IMR-90 (cell line): Measurements from ENCODE around the gene HSD11B1L. TPM values are rescaled to one million over a fixed set of nuclear protein-coding genes. Genes with fewer than 3 reads are reported as not detected.

ENCODE experiments used
- ATAC-seq: fragments of 200-7000 bp; cut with Tn5 transposase; 2 replicates; pipeline ENCODE4 v1.9.1; 2020; ENCODE audit warnings: low read depth, mild to moderate bottlenecking, moderate library complexity
- BruUV-seq: library from RNA; stranded (reverse); fragments of 400-500 nt; replicated peaks from 2 replicates; lab custom pipeline; 2021; lab: Mats Ljungman, UMichigan
- CTCF ChIA-PET: fragments of 300-600 bp; formaldehyde crosslinking; extraction: SDS; loops from one replicate; lab custom pipeline; 2021; ENCODE audit warnings: antibody characterized with exemption; lab: Yijun Ruan, JAX
- POLR2A ChIA-PET: fragments of 300-600 bp; sonication (Branson Sonifier 250); formaldehyde crosslinking; loops from one replicate; lab custom pipeline; 2022; ENCODE audit warnings: antibody characterized with exemption; ENCODE audit not compliant: unreplicated experiment; lab: Charles Lee
- DNase-seq: peaks from one replicate; pipeline ENCODE4 v3.0.0; 2013
- H2AFZ ChIP-seq: replicated peaks from 2 replicates; pipeline ENCODE3; 2013; ENCODE audit warnings: low read length, mild to moderate bottlenecking; ENCODE audit not compliant: poor library complexity
- H2AK5ac ChIP-seq: 2 replicates; pipeline ENCODE4 v1.6.1; 2013; ENCODE audit warnings: low read depth, low read length, inconsistent platforms
- H2AK9ac ChIP-seq: replicated peaks from 2 replicates; pipeline ENCODE3; 2013; ENCODE audit warnings: mild to moderate bottlenecking, low read depth, low read length, moderate library complexity; ENCODE audit not compliant: poor library complexity
- H2BK120ac ChIP-seq: 2 replicates; pipeline ENCODE4 v1.6.1; 2013; ENCODE audit warnings: low read depth, low read length, inconsistent platforms
- H2BK15ac ChIP-seq: 3 replicates; pipeline ENCODE4 v1.6.1; 2013; ENCODE audit warnings: low read depth, low read length, inconsistent platforms
- H2BK20ac ChIP-seq: 2 replicates; pipeline ENCODE4 v1.6.1; 2013; ENCODE audit warnings: low read depth, mild to moderate bottlenecking, inconsistent platforms, low read length, moderate library complexity
- H2BK5ac ChIP-seq: 2 replicates; pipeline ENCODE4 v1.6.1; 2013; ENCODE audit warnings: mild to moderate bottlenecking, low read depth, low read length, inconsistent platforms; ENCODE audit not compliant: poor library complexity, severe bottlenecking
- H3K14ac ChIP-seq: replicated peaks from 2 replicates; pipeline ENCODE4 v1.6.1; 2013; ENCODE audit warnings: low read depth, low read length, inconsistent platforms
- H3K18ac ChIP-seq: 2 replicates; pipeline ENCODE4 v1.6.1; 2013; ENCODE audit warnings: low read depth, low read length, control low read depth
- H3K23ac ChIP-seq: 2 replicates; pipeline ENCODE4 v1.6.1; 2013; ENCODE audit warnings: low read depth, low read length, inconsistent platforms
- H3K27ac ChIP-seq: 2 replicates; pipeline ENCODE4 v1.5.1; 2013; ENCODE audit warnings: mild to moderate bottlenecking, control low read depth, low read length; ENCODE audit not compliant: insufficient read depth
- H3K27me3 ChIP-seq: 2 replicates; pipeline ENCODE4 v1.6.1; 2013; ENCODE audit warnings: low read length; ENCODE audit not compliant: control insufficient read depth, insufficient read depth
- H3K36me3 ChIP-seq: 2 replicates; pipeline ENCODE4 v1.6.1; 2013; ENCODE audit warnings: low read length, mixed read lengths; ENCODE audit not compliant: control insufficient read depth, insufficient read depth
- H3K4ac ChIP-seq: 2 replicates; pipeline ENCODE4 v1.6.1; 2013; ENCODE audit warnings: low read depth, low read length, inconsistent platforms
- H3K4me1 ChIP-seq: 2 replicates; pipeline ENCODE4 v1.6.1; 2013; ENCODE audit warnings: low read length, mixed read lengths; ENCODE audit not compliant: control insufficient read depth, insufficient read depth
- H3K4me2 ChIP-seq: 2 replicates; pipeline ENCODE4 v1.6.1; 2013; ENCODE audit warnings: low read depth, mild to moderate bottlenecking, control low read depth, low read length, moderate library complexity
- H3K4me3 ChIP-seq: 2 replicates; pipeline ENCODE4 v1.5.1; 2013; ENCODE audit warnings: low read depth, mild to moderate bottlenecking, control low read depth, low read length, moderate library complexity; ENCODE audit not compliant: insufficient read depth
- H3K56ac ChIP-seq: 2 replicates; pipeline ENCODE4 v1.6.1; 2013; ENCODE audit warnings: low read length, inconsistent platforms; ENCODE audit not compliant: insufficient read depth; ENCODE audit errors: extremely low read depth
- H3K79me1 ChIP-seq, 2 experiments: 2 replicates each; pipeline ENCODE4 v1.6.1; 2013; ENCODE audit warnings: low read length in 2 of 2, inconsistent platforms in 1 of 2, low read depth in 1 of 2
- H3K9ac ChIP-seq: 2 replicates; pipeline ENCODE4 v1.6.1; 2013; ENCODE audit warnings: low read depth, low read length, control low read depth
- H3K9me1 ChIP-seq: 2 replicates; pipeline ENCODE4 v1.6.1; 2013; ENCODE audit warnings: low read length, inconsistent platforms; ENCODE audit not compliant: insufficient read depth
- H3K9me3 ChIP-seq: 2 replicates; pipeline ENCODE4 v1.6.1; 2013; ENCODE audit warnings: low read length; ENCODE audit not compliant: control insufficient read depth, insufficient read depth
- H4K20me1 ChIP-seq: 2 replicates; pipeline ENCODE4 v1.6.1; 2013; ENCODE audit warnings: low read length, inconsistent platforms; ENCODE audit not compliant: insufficient read depth
- H4K5ac ChIP-seq: 2 replicates; pipeline ENCODE4 v1.6.1; 2013; ENCODE audit warnings: mild to moderate bottlenecking, low read depth, low read length, control low read depth
- H4K8ac ChIP-seq, 2 experiments: 2 replicates each; pipeline ENCODE4 v1.6.1; 2013; ENCODE audit warnings: low read depth in 2 of 2, low read length in 2 of 2, control low read depth in 1 of 2, inconsistent platforms in 1 of 2
- H4K91ac ChIP-seq: 2 replicates; pipeline ENCODE4 v1.6.1; 2013; ENCODE audit warnings: low read depth, low read length, inconsistent platforms; ENCODE audit not compliant: insufficient read depth
- BHLHE40 ChIP-seq: fragments of 150-350 bp; IDR thresholded peaks from 2 replicates; pipeline ENCODE4 v1.6.1; 2016; ENCODE audit warnings: mild to moderate bottlenecking, low read depth, low read length
- CEBPB ChIP-seq: IDR thresholded peaks from 2 replicates; pipeline ENCODE4 v1.6.1; 2012; ENCODE audit warnings: low read depth, low read length, improper control_type of control experiment
- CHD1 ChIP-seq: IDR thresholded peaks from 2 replicates; pipeline ENCODE4 v1.6.1; 2012; ENCODE audit warnings: low read depth, low read length, improper control_type of control experiment
- CTCF ChIP-seq: conservative IDR thresholded peaks from 2 replicates; pipeline ENCODE4 v1.5.1; 2012; ENCODE audit warnings: mild to moderate bottlenecking, low read depth, low read length, improper control_type of control experiment
- FOS ChIP-seq: fragments of 150-350 bp; IDR thresholded peaks from 2 replicates; pipeline ENCODE4 v1.6.1; 2016; ENCODE audit warnings: low read depth, low read length
- MAFK ChIP-seq: IDR thresholded peaks from 2 replicates; pipeline ENCODE4 v1.6.1; 2012; ENCODE audit warnings: low read depth, low read length, improper control_type of control experiment
- MAZ ChIP-seq: IDR thresholded peaks from 2 replicates; pipeline ENCODE4 v1.6.1; 2012; ENCODE audit warnings: low read depth, mild to moderate bottlenecking, low read length, improper control_type of control experiment, moderate library complexity, borderline replicate concordance
- MXI1 ChIP-seq: IDR thresholded peaks from 2 replicates; pipeline ENCODE4 v1.6.1; 2012; ENCODE audit warnings: low read depth, mild to moderate bottlenecking, low read length, moderate library complexity, borderline replicate concordance
- NFE2L2 ChIP-seq: fragments of 150-350 bp; IDR thresholded peaks from 2 replicates; pipeline ENCODE4 v1.6.1; 2016; ENCODE audit warnings: low read depth, mild to moderate bottlenecking, low read length
- RFX5 ChIP-seq: IDR thresholded peaks from 2 replicates; pipeline ENCODE4 v1.8.0; 2012; ENCODE audit warnings: low read depth, mild to moderate bottlenecking, low read length, moderate library complexity
- SMC3 ChIP-seq: fragments of 150-350 bp; IDR thresholded peaks from 2 replicates; pipeline ENCODE4 v1.6.1; 2016; ENCODE audit warnings: low read depth, mild to moderate bottlenecking, antibody characterized with exemption, low read length, moderate library complexity
- USF2 ChIP-seq: fragments of 150-350 bp; IDR thresholded peaks from 2 replicates; pipeline ENCODE4 v1.6.1; 2017; ENCODE audit warnings: mild to moderate bottlenecking, antibody characterized with exemption, low read length, low read depth
- WGBS, 2 experiments: methylation state at CpG; one replicate each; pipeline versions ENCODE4 v1.1.5 to v1.1.7; 2013; ENCODE audit warnings: missing lambda C conversion rate in 2 of 2; ENCODE audit not compliant: insufficient read length in 1 of 2; ENCODE audit errors: extremely low coverage in 2 of 2; 5-methylcytosine and 5-hydroxymethylcytosine counted together
- dilution Hi-C: fragments of 300-500 bp; cut with HindIII; formaldehyde crosslinking; loops from one replicate; pipeline ENCODE4 v1.14.3; 2018; ENCODE audit warnings: low sequenced_read_pairs; ENCODE audit not compliant: unreplicated experiment
- in situ Hi-C: fragments of 300-500 bp; cut with MboI; formaldehyde crosslinking; loops from 3 replicates; pipeline ENCODE4 v1.14.3; 2019; ENCODE audit warnings: low sequenced_read_pairs, inconsistent platforms, mixed read lengths
- intact Hi-C: fragments of 100-400 bp; cut with micrococcal nuclease; formaldehyde crosslinking; loops from 2 replicates; pipeline ENCODE4 v1.10.0; 2022
- polyA plus RNA-seq, 3 experiments: library from polyadenylated mRNA; depleted of rRNA; stranded (reverse); fragments of >200 nt; gene quantifications; 2 replicates each; pipeline ENCODE4 v1.2.3, GENCODE V29; 2012; ENCODE audit warnings: low replicate concordance in 1 of 3
- total RNA-seq: library from RNA; depleted of rRNA; stranded (reverse); fragments of >200 nt; gene quantifications from 2 replicates; pipeline ENCODE4 v1.2.3, GENCODE V29; 2012

HSD11B1L gene
- total and polyA plus RNA-seq, 2 of the 4 experiments (the other 2 are of a cell fraction), result 2.2 to 7.2 TPM

- TF ChIP-seq MAFK, result no peak
- TF ChIP-seq RFX5, result no peak
- TF ChIP-seq MXI1, result no peak
- no peak for TF ChIP-seq NFE2L2
- TF ChIP-seq MAZ, result no peak
Measured at GRCh38 chr19:5666921-5667610, 13.8 kb upstream of the HSD11B1L start (continued).

GRCh38 chr19:5667751-5668271 lies 13.0 kb upstream of the HSD11B1L start:
- Histone ChIP-seq H4K20me1 (peaks cover 35% of the 10 kb centered on the region), H3K23ac (no peak overlapping the region), H4K91ac (no peak overlapping the region), H3K27me3 (no peaks in the 10 kb centered on the region), H3K14ac (no peak overlapping the region), H3K9me3 (no peaks in the 10 kb centered on the region), H3K18ac (no peak overlapping the region), H3K36me3 (peaks cover 66% of the 10 kb centered on the region), H4K5ac (no peak overlapping the region), H3K4me1 (no peaks in the 10 kb centered on the region), H3K4ac (no peak overlapping the region), H2AFZ (no peak overlapping the region), H4K8ac (no peak overlapping the region), H2AK5ac (no peak overlapping the region), H3K4me2 (no peak overlapping the region), H3K9ac (no peak overlapping the region), H3K56ac (no peak overlapping the region), H3K27ac (no peak overlapping the region), H2BK20ac (no peak overlapping the region), H3K4me3 (no peak overlapping the region), H3K9me1 (peaks cover 6% of the 10 kb centered on the region; the same call in 1 of the 2 replicates), H2BK120ac (no peak overlapping the region), H3K79me1 (peaks cover 3 to 55% of the 10 kb centered on the region in 2 experiments; a peak in 2 of 4 replicates), H2AK9ac (no peak overlapping the region), H2BK5ac (no peak overlapping the region), H2BK15ac (no peak overlapping the region)
- ChIA-PET CTCF (no interaction called here), POLR2A (no interaction called here)
- BruUV-seq, result no TSS peak
- WGBS, 2 experiments, result 91% methylated on average over 10 of the region's 22 CpGs; no CpG with 5 or more reads in 1 of the 2 experiments
- DNase-seq (no peak), ATAC-seq (no peak)
- intact Hi-C loops, result loop anchor here (5.0 kb wide), 1 partner anchor 46 kb away; the partner anchor contains the start of genes SAFB and SAFB2
- in situ Hi-C loops, result no loop called here
- dilution Hi-C loops, result no loop called here
- no peak for TF ChIP-seq MAFK
- TF ChIP-seq CTCF, result no peak
- TF ChIP-seq MXI1, result no peak
- TF ChIP-seq CEBPB, result no peak
- no peak for TF ChIP-seq CHD1
- TF ChIP-seq USF2, result no peak
- no peak for TF ChIP-seq BHLHE40
- TF ChIP-seq FOS, result no peak
- no peak for TF ChIP-seq SMC3
